ENCODE results near the gene ADORA1. TPM values are rescaled to one million over a fixed set of nuclear protein-coding genes. Genes with fewer than 3 reads are reported as not detected.

Gene ADORA1
- total RNA-seq, 3 donors from 2014 or later, result 0.53 to 1.3 (median 0.78) TPM

DNA sequence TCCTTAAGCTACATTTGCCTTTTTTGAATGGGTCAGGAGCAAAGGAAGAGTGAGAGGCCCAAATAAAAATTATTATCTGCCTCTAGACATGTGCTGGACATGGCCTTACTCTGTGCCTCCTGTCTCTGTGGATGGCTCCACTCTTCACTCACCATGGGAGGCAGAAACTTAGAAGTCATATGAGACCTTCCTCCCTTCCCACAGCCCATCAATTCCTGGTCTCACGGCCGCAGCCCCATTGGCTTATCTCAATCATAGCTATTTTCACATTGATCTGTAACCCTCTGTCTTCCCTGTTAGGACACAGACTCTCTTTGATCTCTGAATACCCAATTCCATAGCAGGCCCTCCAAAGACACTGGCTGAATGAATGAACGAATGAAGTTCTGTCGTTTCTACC lies 14.2 kb upstream of the ADORA1 start:
- no peak for DNase-seq

DNA sequence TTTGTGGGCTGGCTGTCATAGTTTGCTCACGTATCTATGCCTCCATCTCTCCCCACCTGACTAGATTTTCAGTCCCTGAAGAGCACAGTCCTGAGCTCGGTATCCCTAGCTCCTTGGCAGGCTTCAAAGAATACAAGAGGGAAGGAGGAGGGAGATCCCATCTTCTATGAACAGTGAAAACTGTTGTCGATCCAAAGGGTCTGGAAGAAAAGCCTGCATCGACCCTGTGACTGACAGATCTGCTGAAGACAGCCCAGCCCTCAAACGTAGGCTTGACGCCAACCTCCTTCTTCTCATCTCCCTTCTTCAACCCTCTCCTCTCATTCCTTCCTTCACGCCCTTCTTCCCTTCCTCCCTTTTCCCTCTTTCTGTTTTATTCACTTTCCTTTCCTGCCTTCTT lies 13.3 kb upstream of the ADORA1 start:
- Histone ChIP-seq H3K4me1 (ENCODE audit: low read depth) (no peaks in the 10 kb centered on the region), H3K4me3 (no peak overlapping the region), H3K36me3 (ENCODE audit: low read depth) (no peaks in the 10 kb centered on the region), H3K9me3 (no peaks in the 10 kb centered on the region)
- ATAC-seq, result no peak
- intact Hi-C loops (cut with DNase I, micrococcal nuclease), result no loop called here
- DNase-seq, result no peak
- TF ChIP-seq, protein P1, sequence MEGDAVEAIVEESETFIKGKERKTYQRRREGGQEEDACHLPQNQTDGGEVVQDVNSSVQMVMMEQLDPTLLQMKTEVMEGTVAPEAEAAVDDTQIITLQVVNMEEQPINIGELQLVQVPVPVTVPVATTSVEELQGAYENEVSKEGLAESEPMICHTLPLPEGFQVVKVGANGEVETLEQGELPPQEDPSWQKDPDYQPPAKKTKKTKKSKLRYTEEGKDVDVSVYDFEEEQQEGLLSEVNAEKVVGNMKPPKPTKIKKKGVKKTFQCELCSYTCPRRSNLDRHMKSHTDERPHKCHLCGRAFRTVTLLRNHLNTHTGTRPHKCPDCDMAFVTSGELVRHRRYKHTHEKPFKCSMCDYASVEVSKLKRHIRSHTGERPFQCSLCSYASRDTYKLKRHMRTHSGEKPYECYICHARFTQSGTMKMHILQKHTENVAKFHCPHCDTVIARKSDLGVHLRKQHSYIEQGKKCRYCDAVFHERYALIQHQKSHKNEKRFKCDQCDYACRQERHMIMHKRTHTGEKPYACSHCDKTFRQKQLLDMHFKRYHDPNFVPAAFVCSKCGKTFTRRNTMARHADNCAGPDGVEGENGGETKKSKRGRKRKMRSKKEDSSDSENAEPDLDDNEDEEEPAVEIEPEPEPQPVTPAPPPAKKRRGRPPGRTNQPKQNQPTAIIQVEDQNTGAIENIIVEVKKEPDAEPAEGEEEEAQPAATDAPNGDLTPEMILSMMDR (IDR thresholded peaks at IDR 0.05), result no peak

More for the DNA sequence above, 14.2 kb upstream of the ADORA1 start:
- H3K4me3 ChIP-seq, result no peak overlapping the region
- no peaks in the 10 kb centered on the region for H3K4me1 ChIP-seq (ENCODE audit: low read depth)
- no peaks in the 10 kb centered on the region for H3K36me3 ChIP-seq (ENCODE audit: low read depth)
- intact Hi-C loops (cut with DNase I, micrococcal nuclease), result no loop called here
- no peaks in the 10 kb centered on the region for H3K9me3 ChIP-seq
- TF ChIP-seq, protein P1 (IDR thresholded peaks at IDR 0.05), result no peak
- ATAC-seq, result no peak

DNA sequence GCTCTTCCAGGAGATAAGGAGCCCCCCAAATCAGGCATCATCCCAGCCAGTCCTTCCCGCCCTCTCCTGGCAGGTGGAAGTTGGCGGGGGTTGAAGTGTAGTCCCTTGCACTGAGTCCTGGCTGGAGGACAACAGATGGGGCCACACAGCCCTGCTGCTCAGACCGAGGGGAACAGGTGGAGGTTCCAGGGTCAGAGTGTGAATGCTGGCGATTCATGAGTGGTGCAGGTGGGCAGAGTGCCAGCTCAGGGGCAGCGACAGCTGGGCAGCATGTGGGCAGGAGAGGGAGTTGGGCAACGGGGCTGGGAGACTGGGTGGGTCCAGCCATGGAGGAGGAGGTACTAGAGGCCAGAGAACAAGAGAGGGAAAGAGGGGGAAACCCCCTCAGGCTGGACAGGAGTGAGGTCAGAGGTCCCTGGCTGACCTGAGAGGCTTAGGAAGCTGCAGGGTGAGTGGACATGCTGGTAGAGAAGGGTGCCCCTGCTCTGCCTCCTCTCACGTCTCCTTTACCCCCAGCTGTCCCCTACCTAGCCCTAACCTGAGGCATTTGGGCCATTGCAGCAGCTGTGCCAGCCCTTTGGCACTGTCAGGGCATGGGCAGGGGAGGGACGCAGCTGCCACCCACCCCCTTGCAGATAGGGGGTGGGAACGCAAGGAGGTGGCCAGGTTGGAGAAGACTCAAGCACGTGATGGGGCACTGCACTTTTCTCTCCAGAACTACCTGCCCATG lies 11.3 kb upstream of the ADORA1 start:
- no peaks in the 10 kb centered on the region for H3K36me3 ChIP-seq (ENCODE audit: low read depth)
- DNase-seq, result no peak
- no peak for ATAC-seq
- no peaks in the 10 kb centered on the region for H3K4me1 ChIP-seq (ENCODE audit: low read depth)
- TF ChIP-seq, protein P1 (IDR thresholded peaks at IDR 0.05), result no peak
- no peaks in the 10 kb centered on the region for H3K9me3 ChIP-seq
- intact Hi-C loops (cut with DNase I, micrococcal nuclease), result loop anchor here (5.0 kb wide), 1 partner anchor 101 kb away; no protein-coding TSS in a partner anchor
- no peak overlapping the region for H3K4me3 ChIP-seq

DNA sequence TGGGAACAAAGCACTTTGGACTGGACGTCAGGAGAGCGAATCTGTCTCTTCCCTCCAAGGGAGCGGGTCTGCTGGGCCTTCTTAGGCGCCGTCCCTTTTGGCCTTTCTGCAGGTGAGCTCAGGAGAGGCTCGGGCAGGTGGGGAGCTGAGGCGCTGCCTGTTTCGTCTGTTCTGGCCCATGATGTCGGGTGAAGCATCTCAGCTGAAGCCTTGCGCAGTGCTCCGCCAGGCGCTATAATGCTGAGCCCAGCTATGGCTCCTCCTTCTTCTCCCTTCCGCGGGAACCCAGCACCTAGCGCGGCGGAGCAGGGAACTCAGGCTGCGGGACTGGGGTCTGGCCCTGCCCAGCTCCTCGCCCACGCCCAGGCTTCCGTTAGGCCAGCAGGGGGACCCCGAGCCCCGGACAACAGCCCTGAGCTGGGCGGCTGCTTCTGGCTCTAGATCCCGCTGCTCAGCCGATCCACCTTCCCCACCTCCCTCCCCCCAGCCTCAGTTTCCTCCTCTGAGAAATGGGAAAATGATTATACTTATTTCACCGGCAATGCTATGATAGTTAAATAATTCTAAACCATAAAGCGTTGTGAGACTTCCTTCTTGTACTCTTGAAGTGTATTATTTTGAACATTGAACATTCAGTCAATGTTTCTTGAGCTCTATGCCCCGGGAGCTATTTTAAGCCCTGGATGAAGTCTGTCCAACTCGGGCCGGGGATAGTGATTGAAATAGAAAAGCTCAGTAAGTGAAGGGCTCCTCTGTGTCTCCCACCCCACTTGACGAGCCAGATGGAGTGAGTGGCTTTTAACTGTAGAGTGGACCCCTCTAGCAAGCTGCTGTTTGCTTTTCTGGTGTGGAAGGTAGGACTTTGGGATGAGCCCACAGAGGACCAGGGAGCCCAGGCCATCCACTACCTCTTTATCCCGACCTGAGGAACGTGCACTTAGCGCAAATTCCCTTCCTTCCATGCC lies 9.6 kb upstream of the ADORA1 start:
- TF ChIP-seq, protein P1 (IDR thresholded peaks at IDR 0.05), result peak; percentile 68
- peak in 2 of 3 donors; percentile 74 to 79 for DNase-seq
- ATAC-seq, result peak; percentile 85
- H3K9me3 ChIP-seq, result no peaks in the 10 kb centered on the region
- H3K4me3 ChIP-seq, result no peak overlapping the region
- intact Hi-C loops (cut with DNase I, micrococcal nuclease), result loop anchor here (5.0 kb wide), 1 partner anchor 99 kb away; no protein-coding TSS in a partner anchor
- no peaks in the 10 kb centered on the region for H3K4me1 ChIP-seq (ENCODE audit: low read depth)
- H3K36me3 ChIP-seq (ENCODE audit: low read depth), result no peaks in the 10 kb centered on the region

DNA sequence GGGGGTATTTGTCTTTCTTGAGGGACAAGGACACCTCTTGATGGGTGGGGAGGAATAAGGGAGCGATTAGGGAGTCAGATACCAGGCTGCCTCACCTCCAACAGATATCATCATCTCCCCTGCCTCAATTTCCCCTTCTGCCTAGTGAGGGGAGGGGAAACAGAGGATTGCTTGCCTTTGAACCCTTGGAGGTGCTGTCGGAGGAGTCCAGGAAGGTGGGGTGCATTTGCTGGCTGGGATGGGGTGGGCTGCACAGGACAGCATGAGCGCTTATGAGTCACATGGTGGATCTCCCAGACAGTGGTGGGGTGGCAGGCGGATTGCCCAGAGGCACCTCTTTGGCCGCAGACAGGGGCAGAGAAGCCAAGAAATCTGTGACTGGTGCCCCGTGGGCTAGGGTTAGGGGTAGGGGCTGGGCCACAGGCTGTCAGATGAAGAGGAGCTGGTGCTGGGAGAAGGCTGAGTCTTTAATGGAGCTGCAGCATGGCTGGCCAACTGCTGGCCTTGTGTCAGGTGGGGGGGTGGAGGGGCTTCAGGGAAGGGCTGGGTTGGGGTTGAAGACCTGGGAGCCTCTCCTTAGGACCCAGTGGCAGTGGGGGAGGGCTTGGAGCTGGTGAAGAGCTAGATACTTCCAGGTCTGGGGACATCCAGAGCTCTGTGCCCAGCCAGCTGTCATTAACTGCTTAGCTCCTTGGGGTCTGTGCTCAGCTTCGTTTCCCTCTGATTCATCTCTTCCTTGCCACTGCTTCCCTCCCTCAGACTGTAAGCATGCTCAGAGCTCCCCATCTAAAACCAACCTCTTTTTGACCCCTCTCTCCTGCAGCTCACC lies 7.0 kb upstream of the ADORA1 start:
- H3K36me3 ChIP-seq (ENCODE audit: low read depth), result no peaks in the 10 kb centered on the region
- H3K4me1 ChIP-seq (ENCODE audit: low read depth), result no peaks in the 10 kb centered on the region
- intact Hi-C loops (cut with DNase I, micrococcal nuclease), result no loop called here
- no peaks in the 10 kb centered on the region for H3K9me3 ChIP-seq
- DNase-seq, result no peak
- no peak for ATAC-seq
- no peak overlapping the region for H3K4me3 ChIP-seq
- TF ChIP-seq, protein P1 (IDR thresholded peaks at IDR 0.05), result no peak
